Eye (tissue), 1 donor: ENCODE measurements around the gene LIG1.
"Not testable (repeated sequence)": the region's sequence is repeated elsewhere in the genome, so short reads cannot be mapped to it uniquely, and the experiment has no call there.

Source experiments
- DNase-seq: peaks from one replicate; pipeline ENCODE4 v3.0.0-alpha.2; 2015

LIG1 gene

DNA sequence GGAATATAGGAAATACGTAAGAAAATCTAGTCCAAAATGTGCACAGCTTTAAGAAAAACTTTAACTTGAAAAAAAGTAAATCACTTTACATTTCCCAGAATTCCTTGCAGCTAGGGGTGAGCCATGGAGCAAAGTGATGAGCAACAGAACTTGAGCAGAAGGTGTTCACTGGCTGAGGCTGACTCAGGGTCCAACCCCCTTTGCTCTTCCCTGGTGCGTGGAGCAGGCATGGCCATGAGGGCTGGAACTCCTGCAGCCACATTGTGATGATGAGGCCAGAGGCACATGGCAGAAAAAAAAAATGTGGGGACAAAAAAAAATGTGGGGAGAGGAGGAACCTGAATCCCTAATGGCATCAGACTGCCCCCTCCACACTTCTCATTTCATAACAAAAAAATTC is 49.6 kb downstream of the LIG1 start:
- DNase-seq = no peak

DNA sequence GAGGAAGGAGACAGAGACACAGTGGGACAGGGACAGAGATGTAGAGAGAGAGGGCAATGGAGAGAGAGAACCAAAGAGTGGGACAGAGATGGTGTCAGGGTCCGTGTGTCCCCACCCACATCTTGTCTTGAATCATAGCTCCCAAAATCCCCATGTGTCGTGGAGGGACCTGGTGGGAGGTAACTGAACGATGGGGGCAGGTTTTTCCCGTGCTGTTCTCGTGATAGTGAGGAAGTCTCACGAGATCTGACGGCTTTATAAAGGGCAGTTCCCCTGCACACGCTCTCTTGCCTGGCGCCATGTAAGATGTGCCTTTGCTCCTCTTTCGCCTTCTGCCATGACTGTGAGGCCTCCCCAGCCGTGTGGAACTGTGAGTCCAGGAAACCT is 52.0 kb downstream of the LIG1 start:
- DNase-seq = no peak

DNA sequence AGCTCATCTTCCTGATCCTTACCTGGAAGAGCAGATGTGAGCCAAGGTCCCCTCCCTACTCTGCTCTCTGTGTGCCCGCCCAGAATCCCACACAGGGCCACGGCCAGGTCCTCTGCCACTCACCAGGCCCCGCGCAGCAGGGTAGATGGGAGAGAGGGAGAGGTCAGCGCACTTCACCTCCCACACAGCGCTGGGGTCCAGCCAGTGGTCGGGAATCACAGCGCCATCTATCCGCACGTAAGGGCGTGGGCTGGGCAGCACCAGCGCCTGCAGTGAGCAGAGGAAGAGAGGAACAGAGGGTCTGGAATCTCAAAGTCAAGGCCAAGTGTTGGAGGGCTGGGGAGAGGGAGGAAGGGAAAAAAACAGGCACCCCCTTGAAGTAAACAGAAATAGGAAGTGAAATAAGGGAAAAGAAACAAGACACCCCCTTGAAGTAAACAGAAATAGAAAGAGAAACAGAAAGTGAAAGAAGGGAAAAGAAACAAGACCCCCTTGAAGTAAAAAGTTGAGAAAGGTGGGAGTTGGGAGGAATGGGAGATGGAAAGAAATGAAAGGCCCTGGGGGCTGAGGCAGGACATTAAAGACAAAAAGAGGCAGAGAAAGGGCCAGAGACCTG is 52.5 kb downstream of the LIG1 start:
- no peak for DNase-seq

DNA sequence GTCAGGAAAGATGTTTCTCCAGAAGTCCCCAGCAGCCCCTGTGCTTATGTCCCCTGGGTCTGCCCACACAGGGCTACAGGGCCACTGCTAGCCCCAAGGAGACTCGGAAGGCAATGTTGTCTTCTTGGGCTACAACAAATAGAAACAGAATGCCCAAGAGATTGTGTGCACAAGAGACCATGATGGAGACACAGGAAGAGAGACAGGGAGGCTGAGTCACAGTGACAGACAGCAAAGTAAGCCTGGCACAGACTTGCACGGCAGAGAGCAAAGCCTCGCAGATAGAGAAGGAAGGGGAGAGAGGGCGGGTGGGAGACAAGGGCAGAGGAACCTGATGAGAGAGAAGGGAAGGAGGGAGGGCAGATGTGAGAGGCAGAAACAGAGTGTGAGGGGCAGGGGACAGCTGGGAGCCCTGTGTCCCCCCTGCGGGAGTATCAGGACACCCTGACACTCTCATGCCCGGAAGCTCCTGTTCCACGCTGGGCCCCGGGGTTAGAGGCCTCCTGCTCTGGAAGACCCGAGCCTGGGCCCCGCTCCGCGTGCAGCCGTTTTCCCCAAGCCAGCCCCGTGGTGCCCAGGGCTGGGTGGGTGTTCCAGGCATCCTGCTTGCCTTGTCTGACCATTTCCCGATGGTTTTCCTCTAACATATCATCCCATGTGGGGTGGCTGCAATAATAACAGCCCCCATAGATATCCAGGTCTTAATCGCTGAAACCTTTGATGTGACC is 56.8 kb downstream of the LIG1 start:
- DNase-seq = no peak

DNA sequence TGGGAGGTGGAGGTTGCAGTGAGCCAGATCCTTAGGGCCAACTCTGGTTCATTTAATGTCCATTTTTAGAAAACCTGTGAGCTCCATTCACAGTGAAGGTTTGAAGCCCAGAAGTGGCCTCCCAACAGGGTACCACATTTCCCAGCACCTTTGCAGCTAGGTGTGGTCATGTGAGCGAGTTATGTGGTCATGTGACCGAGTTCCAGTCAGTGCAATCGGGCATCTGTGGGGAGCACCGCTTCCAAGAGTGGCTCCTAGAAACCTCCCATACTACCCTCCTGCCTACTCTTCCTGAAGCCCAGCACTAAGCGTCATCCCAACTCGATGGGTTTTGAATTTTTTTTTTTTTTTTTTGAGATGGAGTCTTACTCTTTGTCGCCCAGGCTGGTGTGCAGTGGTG is 58.9 kb downstream of the LIG1 start:
- no peak for DNase-seq

DNA sequence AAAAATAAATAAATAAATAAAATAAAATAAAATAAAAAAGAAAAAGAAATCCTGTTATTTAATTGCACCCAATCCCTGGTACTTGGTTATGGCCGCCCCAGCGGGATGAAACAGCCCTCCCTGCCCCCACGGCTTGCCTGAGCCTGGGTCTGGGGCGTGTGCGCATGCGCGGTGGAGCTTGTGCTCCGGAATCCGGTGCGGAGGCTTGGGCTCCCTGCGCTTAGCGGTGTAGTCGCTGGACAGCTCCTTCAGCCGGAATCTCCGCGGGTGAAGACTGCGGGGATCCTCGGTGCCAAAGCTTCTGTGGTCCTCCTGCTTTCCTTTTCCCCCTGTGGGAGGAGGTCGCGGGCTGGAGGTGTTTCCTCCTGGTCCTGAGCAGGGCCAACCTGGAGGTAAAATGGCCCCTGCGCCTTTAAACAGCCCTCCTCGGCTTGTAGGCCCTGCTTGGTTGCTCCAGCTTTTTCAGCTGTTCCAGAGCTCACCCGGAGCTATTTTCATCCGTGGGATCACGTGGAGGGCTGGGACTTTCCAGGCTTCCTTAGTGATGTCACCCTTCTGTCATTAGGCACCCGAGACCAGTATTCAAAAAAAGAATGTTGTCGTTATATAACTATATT is 59.7 kb downstream of the LIG1 start, which contains the start of gene PLA2G4C:
Gene PLA2G4C, minus strand, starts transcription at position 468 of the 617 bp plus-strand sequence. CDS start 4,288 bp downstream, outside the sequence.
- DNase-seq = peak; percentile 96

DNA sequence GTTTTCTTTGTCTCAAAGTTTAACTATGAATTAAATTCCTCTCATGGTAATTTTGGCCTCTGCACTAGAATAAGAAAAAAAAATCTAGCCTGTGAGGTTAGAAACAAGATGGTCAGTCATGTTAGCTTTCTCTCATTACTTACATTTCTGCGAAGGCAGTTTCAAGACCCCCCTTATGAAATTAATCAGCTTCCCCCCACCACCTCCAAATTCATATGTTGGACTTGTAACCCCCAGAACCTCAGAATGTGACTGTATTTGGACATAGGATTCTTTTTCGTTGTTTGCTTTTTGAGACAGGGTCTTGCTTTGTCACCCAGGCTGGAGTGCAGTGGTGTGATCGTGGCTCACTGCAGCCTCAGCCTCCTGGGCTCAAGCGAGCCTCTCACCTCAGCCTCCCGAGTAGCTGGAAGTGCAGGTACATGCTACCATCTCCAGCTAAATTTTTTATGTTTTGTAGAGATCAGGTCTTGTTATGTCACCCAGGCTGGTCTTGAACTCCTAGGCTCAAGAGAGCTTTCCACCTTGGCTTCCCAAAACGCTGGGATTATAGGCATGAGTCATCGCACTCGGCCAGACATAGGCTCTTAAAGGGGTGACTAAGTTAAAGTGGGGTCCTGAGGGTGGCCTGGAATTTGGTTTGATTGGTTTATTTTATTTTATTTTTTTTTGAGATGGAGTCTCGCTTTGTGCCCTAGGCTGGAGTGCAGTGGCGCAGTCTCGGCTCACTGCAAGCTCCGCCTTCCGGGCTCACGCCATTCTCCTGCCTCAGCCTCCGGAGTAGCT is 61.0 kb downstream of the LIG1 start:
- DNase-seq = no peak

DNA sequence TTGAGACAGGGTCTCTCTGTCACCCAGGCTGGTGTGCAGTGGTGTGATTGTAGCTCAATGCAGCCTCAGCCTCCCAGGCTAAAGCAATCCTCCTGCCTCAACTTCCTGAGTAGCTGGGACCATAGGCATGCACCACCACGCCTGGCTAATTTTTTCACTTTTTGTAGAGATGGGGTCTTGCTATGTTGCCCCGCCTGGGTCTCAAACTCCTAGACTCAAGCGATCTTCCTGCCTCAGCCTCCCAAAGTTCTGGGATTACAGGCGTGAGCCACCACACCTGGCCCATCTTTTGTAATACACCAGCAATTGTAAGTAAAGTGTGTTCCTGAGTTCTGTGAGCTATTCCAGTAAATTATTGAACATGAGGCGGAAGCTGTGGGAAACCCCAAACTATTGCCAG is 66.2 kb downstream of the LIG1 start:
- DNase-seq = no peak

DNA sequence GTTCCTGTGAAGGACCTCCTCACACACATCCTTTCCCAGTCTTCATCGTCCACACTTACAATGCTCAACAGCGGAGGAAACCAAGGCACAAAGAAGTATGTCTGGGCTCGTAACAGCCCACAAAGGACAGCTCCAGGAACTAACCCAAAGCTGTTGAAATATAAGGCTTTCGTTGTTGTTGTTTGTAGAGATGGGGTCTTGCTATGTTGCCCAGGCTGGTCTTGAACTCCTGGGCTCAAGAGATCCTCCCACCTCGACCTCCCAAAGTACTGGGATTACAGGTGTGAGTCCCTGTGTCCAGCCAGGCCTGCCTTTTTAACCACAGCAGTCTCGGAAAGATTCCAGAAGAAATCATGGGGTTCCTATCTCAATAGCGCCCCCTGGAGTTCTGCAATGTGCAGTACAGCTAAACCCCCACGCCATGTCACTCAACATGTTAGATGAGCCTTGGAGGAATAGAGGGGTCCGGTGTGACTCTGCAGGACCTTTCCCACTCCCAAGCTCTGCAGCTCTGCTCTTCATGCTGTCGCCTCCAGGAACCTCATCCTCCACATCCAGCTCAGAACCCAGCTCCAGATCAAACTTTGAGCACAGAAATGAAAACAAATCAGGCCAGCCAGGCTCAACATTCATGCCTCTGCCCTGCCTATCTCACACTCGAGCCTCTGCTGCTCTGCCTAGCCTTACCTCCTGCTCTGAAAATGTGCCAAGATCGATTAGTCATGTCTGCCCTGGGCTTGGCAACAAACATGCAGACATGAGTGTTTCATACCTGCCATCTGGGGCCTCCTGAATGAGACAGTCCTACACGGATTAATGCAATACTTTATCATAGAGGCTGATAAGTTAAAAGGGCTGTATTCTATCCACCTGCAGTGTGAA is 67.0 kb downstream of the LIG1 start:
- peak; percentile 53 for DNase-seq

DNA sequence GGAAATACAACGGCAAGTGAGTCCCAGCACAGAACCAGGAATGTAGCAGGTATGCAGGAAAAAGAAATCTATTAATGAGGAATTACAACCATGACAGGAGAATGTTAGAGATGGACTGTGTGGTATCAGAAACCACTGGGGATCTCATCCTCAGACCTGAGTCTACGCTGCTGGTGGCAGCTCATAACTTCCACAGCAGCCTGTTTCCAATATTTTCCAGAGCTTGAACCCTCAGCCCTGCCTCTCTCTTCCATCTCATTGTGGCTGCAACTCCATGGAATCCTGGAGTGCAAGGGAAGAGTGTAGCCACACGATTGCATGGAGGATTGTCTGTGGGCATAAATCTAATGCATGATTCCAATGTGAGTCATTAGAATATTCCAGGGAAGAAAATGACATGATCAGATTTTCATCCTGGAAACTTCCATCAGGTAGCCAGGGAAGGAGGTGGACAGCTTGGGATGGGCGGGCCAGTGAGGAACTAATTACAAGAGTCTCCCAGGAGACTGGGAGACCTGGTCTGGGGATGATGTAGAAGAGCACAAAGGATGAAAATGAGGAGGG is 74.5 kb downstream of the LIG1 start:
- no peak for DNase-seq

DNA sequence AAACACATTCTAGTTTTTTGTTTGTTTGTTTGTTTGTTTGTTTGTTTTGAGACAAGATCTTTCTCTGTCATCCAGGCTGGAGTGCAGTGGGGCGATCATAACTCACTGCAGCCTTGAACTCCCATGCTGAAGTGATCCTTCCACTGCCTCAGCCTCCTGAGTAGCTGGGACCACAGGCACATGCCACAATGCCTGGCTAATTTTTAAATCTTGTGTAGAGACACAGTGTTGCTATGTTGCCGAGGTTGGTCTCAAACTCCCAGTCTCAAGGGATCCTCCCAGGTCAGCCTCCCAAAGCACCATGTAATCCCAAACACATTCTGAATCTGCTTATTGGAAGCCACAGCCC is 75.3 kb downstream of the LIG1 start:
- DNase-seq = no peak

DNA sequence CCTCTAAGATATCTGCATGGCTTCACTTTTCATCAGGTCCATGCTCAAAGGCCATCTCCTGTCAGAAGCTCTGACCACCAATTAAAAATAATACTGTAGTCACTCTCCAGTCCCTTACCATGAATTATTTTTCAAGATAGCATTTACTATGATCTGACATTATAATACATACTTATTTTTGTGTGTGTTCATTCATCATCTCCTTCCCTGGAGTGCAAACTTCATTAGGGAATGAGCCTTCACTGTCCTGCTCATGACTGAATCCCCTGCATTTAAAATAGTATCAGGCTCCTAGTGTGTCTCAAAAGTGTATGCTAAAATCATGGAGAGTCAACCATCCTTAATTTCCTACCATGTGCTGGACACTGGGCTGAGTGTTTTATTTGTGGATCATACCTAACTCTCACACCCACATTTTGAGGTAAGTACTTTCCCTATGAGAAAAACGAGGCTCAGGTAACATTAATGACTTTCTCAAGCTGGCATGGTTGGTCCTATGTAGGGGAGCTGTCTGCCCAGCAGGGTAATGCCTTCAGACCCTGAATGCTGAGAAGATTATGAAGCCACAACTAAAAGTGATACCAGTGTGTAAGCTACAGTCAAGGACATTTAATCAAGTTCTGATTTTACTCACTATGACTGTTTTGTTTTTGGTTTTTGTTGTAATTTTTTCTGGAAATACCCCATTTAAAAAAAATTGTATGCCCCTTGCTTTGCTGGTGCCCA is 75.9 kb downstream of the LIG1 start:
- DNase-seq = no peak

DNA sequence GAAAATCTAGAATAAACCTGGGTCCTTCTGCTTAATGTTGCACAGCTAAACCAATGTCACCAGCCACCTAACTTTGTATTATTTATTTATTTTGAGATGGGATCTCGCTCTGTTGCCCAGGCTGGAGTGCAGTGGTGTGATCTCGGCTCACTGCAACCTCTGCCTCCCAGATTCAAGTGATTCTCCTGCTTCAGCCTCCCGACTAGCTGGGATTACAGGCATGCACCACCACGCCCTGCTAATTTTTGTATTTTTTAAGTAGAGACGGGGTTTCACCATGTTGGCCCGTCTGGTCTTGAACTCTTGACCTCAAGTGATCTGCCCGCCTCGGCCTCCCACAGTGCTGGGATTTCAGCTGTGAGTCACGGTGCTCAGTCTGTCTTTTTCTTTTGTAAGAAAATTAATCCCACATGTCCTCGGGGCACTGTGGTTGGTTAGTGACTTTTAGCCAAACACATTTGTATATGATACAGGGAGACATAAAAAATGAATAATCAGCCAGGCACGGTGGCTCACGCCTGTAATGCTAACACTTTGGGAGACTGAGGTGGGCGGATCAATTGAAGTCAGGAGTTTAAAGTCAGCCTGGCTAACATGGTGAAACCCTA is 78.9 kb downstream of the LIG1 start:
- not testable (repeated sequence) for DNase-seq

DNA sequence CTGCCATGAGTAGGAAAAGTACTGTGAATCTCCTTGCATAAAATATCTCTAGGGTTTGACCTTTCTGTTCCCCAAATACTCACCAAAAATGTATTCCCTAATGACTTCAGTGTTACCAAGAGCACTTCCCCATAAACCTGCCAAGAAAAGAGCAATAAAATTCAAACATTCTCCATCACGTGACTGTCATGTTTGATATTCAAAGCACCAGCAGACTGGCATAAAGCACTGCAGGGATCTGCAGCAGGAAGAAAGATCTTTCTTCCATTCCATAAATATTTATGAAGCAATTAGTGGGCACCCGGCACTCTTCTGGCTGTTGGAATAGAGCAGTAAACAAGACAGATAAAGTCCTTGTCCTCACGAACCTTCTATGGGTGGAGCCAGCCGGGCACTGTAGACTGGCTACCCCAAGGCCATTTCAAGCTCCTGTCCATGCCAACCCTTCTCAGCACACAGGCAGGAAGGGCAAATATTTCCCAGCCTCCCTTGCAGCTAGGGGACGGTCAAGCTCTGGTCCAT is 79.8 kb downstream of the LIG1 start:
- DNase-seq = no peak

DNA sequence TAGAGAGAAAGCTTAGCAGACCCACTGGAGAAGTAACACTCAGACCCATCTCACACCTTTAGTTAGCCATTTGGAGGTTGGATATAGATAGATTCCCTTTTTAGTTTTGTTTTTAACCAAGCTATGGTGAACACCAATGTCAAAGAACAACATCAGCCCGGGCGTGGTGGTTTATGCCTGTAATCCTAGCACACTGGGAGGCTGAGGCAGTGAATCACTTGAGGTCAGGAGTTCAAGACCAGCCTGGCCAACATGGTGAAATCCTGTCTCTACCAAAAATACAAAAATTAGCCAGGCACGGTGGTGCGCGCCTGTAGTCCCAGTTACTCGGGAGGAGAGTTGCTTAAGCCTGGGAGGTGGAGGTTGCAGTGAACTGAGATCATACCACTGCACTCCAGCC is 81.2 kb downstream of the LIG1 start:
- DNase-seq = not testable (repeated sequence)

DNA sequence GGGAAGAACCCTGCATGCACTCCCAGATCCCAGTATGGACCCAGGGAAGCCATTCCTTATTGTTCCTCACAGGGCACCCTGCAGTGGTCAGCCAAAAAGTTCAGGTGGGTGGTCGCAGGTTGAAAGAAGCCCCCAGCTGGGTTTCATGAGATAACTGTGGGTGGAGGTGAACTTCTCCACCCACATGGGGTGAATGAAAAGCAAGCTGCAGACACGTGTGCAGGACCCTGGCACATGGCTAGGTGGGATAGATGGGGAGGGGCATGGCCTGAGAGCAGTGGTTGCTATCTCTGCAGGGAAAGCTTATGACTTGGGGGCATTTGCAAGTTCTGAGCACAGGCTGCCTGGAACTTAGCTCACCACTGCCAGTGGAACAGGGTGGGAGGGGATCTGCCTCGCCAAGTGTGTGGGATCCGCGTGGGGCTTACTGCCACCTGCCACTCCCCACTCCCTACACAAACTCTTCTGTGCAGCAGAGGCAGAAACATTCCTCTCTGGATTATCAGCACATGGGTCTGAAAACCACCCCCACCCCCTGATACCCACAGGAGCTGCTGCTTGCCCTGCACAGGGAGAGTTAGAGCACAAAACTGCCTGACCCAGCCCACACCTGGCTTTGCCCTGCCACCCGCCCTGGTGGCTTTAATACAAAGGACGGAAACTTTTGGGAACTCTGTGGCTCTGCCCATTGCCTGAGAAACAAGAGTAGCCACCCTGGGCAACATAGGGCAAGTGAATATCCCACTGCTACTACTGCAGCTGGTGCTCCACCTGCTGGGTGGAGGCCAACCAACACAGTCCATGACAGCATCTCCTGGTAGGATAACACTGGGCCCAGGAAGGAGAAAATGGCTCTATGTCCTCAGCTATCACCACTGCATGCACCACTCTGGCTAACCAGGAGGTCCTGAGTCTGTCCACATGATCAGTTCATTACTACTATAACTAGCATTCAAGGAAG is 84.0 kb downstream of the LIG1 start:
- DNase-seq = no peak

DNA sequence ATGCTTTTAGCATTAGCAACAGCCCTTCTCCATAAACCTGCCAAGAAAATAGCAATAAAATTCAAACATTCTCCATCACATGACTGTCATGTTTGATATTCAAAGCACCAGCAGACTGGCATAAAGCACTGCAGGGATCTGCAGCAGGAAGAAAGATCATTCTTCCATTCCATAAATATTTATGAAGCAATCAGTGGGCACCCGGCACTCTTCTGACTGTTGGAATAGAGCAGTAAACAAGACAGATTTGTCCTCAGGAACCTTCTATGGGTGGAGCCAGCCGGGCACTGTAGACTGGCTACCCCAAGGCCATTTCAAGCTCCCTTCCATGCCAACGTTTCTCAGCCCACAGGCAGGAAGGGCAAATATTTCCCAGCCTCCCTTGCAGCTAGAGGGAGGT is 85.1 kb downstream of the LIG1 start:
- DNase-seq = no peak

DNA sequence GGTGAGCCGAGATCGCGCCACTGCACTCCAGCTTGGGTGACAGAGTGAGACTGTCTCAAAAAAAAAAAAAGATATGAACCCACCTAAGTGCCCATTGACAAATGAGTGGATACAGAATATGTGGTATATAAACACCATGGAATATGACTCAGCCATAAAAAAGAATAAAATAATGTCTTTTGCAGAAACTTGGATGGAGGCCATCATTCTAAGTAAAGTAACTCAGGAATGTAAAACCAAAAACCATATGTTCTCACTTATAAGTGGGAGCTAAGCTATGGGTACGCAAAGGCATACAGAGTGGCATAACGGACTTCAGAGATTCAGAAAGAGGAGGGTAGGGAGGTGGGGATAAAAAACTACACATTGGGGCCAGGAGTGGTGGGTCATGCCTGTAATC is 89.0 kb downstream of the LIG1 start:
- DNase-seq = no peak

DNA sequence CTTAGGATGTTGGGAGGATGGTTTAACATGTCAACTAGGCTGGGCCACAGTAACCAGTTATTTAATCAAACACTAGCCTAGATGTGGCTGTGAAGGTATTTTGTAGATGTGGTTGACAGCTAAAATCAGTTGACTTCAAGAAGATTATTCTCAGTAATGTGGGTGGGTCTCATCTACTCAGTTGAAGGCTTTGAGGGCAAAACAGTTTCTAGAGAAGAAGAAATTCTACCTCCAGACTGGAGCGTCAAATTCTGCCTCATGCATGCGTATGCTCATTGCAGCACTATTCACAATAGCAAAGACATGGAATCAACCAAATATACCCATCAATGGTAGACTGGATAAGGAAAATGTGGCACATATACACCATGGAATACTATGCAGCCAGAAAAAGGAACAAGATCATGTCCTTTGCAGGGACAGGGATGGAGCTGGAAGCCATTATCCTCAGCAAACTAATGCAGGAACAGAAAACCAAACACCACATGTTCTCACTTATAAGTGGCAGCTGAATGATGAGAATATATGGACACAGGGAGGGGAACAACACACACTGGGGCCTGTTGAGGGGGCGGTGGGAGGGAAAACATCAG is 99.9 kb downstream of the LIG1 start:
- not testable (repeated sequence) for DNase-seq
